HG03575 (cell line): Measurements from ENCODE around the gene NKD2.
"Not testable (repeated sequence)": the region's sequence is repeated elsewhere in the genome, so short reads cannot be mapped to it uniquely, and the experiment has no call there.

Experiments
- ATAC-seq: cut with Tn5 transposase; IDR thresholded peaks from one replicate; pipeline ENCODE4 v1.9.1; 2021; ENCODE audit not compliant: unreplicated experiment, insufficient number of reproducible peaks, low FRiP score; ENCODE audit errors: extremely low read depth

The NKD2 gene, protein sequence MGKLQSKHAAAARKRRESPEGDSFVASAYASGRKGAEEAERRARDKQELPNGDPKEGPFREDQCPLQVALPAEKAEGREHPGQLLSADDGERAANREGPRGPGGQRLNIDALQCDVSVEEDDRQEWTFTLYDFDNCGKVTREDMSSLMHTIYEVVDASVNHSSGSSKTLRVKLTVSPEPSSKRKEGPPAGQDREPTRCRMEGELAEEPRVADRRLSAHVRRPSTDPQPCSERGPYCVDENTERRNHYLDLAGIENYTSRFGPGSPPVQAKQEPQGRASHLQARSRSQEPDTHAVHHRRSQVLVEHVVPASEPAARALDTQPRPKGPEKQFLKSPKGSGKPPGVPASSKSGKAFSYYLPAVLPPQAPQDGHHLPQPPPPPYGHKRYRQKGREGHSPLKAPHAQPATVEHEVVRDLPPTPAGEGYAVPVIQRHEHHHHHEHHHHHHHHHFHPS

GRCh38 chr5:1008451-1009358 lies at the start of gene NKD2:
TSS of gene NKD2 (plus strand) at chr5:1008802. CDS start at chr5:1009058, 256 bp downstream.
- no peak for ATAC-seq

DNA sequence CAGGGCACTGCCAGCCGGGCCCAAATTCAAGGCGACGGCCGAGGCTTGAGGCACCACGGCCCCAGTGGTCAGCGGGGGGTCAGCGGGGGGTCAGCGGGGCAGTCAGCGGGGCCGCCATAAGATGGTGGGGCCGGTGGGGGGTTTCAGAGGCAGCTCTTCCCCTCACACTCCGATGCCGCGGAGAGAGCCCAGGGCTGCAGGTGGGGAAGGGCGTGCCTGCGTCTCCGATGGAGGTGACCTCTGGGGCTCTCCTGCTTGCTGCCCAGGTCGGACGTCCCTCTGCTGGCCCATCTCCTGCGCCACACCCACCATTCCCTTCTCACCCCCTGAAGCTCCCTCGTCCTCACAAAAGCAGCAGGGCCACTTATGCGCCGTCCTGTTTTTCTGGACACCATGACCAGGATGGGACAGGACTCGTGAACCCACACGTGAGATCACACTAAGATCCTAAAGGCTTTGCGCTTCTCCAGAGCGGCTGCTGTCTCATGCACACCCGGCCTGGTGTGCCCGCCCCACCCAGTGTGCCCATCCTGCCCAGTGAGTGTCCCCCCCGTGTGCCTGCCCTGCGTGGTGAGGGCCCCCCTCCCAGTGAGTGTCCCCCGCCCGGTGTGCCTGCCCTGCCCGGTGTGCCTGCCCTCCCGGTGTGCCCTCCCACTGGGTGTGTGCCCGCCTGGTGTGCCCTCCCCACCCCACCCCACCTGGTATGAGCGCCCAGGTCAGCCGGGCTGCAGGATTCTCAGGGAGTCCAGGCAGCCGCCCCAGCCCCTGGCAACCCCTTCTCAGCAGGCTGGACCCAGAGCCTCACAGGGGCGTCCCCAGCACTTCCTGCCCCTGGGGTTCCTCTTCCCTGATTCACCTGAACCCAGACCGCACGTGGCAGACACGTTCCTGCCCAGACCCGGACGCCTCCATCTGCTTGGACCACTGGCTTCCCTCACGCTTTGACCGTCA lies 48.7 kb upstream of the NKD2 start:
- no peak for ATAC-seq

GRCh38 chr5:960551-960950 lies 48.1 kb upstream of the NKD2 start:
- no peak for ATAC-seq

- ATAC-seq, result no peak
Measured at GRCh38 chr5:961002-961710, 47.4 kb upstream of the NKD2 start.

- no peak for ATAC-seq
Measured at GRCh38 chr5:961711-962240, 46.8 kb upstream of the NKD2 start.

GRCh38 chr5:962386-962785 lies 46.2 kb upstream of the NKD2 start:
- no peak for ATAC-seq

DNA sequence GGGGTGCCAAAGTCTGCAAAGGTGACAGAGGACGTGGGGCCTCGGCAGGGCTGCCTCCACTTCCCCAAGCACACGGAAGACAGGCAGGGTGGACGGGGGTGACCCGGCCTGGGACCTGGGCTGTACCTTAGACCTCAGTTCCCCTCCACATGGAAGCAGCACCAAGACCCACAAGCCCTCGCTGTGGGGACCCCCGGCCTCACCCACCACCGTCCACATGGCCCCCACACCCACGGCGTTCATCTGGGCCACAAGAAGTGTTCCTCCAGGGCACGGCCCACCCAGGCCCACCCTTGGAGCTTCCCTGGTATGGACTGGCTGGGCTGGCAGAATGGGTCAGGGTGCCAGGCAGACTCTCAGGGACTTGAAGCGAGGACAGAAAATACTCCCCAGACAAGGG lies 45.8 kb upstream of the NKD2 start:
- no peak for ATAC-seq

DNA sequence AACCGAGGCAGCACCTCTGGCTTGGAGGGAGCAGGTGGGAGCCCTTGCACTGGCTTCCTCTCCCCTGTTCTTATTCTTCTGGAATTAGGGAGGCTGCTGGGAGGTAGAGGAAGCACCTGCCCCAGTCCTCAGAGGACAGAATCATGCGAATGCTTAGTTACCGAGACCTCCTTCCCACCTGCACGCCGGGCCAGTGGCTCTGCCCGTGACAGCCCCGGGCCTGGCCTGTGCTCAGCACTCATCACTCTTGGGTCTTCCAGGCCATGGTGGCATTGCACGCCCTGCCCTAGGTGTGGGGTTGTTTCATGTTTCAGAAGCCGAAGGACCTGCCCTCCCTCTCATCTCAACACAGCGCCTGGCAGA lies 45.3 kb upstream of the NKD2 start:
- ATAC-seq, result no peak

- ATAC-seq, result no peak
Measured at GRCh38 chr5:963673-964531, 44.7 kb upstream of the NKD2 start.

- no peak for ATAC-seq
Measured at GRCh38 chr5:964821-965220, 43.8 kb upstream of the NKD2 start.

GRCh38 chr5:965604-966344 lies 42.8 kb upstream of the NKD2 start:
- no peak for ATAC-seq

- no peak for ATAC-seq
Measured at GRCh38 chr5:966345-966710, 42.3 kb upstream of the NKD2 start.

- ATAC-seq, result no peak
Measured at GRCh38 chr5:966941-967340, 41.7 kb upstream of the NKD2 start.

DNA sequence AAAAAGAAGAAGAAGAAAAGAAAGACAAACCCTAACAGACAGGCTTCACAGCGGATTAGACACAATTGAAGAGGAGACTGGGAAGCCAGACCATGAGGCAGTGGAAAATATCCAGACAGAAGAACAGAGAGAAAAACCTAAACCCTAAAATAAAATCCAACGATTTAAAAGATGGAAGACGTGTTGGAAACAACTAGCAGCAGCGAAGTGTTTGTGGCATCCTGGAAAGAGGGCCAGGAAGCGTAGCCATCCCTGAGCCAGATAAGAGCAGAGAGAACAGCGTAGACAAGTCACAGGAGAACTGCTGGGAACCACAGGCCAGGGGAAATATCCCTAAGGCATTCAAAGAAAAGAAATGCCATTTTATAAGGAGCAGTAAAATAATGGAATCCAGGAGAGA lies 39.7 kb upstream of the NKD2 start:
- ATAC-seq, result no peak

GRCh38 chr5:969408-969839 lies 39.2 kb upstream of the NKD2 start:
- no peak for ATAC-seq

DNA sequence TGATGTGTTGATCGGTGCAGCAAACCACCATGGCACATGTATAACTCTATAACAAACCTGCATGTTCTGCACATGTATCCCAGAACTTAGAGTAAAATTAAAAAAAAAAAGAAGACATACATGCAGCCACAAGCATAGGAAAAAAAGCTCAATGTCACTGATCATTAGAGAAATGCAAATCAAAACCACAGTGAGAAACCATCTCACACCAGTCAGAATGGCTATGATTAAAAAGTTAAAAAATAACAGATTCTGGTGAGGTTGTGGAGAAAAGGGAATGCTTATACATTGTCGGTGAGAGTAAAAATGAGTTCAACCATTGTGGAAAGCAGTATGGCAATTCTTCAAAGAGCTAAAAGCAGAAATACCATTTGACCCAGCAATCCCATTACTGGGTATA lies 36.0 kb upstream of the NKD2 start:
- ATAC-seq, result not testable (repeated sequence)
